Caco-2 (cell line): ENCODE data around the gene KCTD5. TPM values are rescaled to one million over a fixed set of nuclear protein-coding genes. Genes with fewer than 3 reads are reported as not detected.
"Not testable (repeated sequence)": the region's sequence is repeated elsewhere in the genome, so short reads cannot be mapped to it uniquely, and the experiment has no call there.

Experiments
- BruUV-seq: library from RNA; stranded (reverse); fragments of 400-500 nt; replicated peaks from 2 replicates; lab custom pipeline; 2021; lab: Mats Ljungman, UMichigan
- CTCF ChIA-PET: fragments of 300-600 bp; sonication (Branson Sonifier 250); formaldehyde crosslinking; loops from one replicate; lab custom pipeline; 2022; ENCODE audit warnings: antibody characterized with exemption; lab: Charles Lee
- POLR2A ChIA-PET: fragments of 300-600 bp; sonication (Branson Sonifier 250); formaldehyde crosslinking; loops from one replicate; lab custom pipeline; 2022; ENCODE audit warnings: antibody characterized with exemption; lab: Charles Lee
- DNase-seq, 2 experiments: peaks; one replicate each; pipeline versions ENCODE4 v3.0.0 to v3.0.0-alpha.2; 2020 to 2022
- H3K27me3 ChIP-seq: replicated peaks from 2 replicates; pipeline ENCODE4 v1.6.0; 2011; ENCODE audit warnings: low read length; ENCODE audit not compliant: control insufficient read depth, insufficient read depth
- H3K36me3 ChIP-seq: 2 replicates; pipeline ENCODE4 v1.5.1; 2011; ENCODE audit warnings: low read length; ENCODE audit not compliant: control insufficient read depth, insufficient read depth
- H3K4me1 ChIP-seq: fragments of 250-450 bp; sonication (Bioruptor Pico); 2 replicates; pipeline ENCODE4 v1.5.1; 2020; ENCODE audit warnings: mild to moderate bottlenecking
- H3K4me3 ChIP-seq: 2 replicates; pipeline ENCODE4 v1.5.1; 2011; ENCODE audit warnings: low read depth, mild to moderate bottlenecking, control low read depth, low read length
- H3K9me3 ChIP-seq: fragments of 250-450 bp; sonication (Bioruptor Pico); 2 replicates; pipeline ENCODE4 v1.5.1; 2020; ENCODE audit warnings: mild to moderate bottlenecking, moderate library complexity
- H3K27ac Mint-ChIP-seq: one replicate; pipeline ENCODE4 v1.8.0; 2022; ENCODE audit warnings: mixed read lengths; ENCODE audit not compliant: unreplicated experiment
- H3K27me3 Mint-ChIP-seq: one replicate; pipeline ENCODE4 v1.8.0; 2022; ENCODE audit warnings: mixed read lengths; ENCODE audit not compliant: insufficient read depth, unreplicated experiment
- H3K36me3 Mint-ChIP-seq: one replicate; pipeline ENCODE4 v1.8.0; 2022; ENCODE audit warnings: mild to moderate bottlenecking, mixed read lengths; ENCODE audit not compliant: insufficient read depth, unreplicated experiment
- H3K4me1 Mint-ChIP-seq: one replicate; pipeline ENCODE4 v1.8.0; 2022; ENCODE audit warnings: low read depth, mixed read lengths; ENCODE audit not compliant: unreplicated experiment
- H3K4me3 Mint-ChIP-seq: one replicate; pipeline ENCODE4 v1.8.0; 2022; ENCODE audit warnings: mild to moderate bottlenecking, moderate library complexity, mixed read lengths; ENCODE audit not compliant: unreplicated experiment
- H3K9me3 Mint-ChIP-seq: one replicate; pipeline ENCODE4 v1.8.0; 2022; ENCODE audit warnings: mixed read lengths; ENCODE audit not compliant: unreplicated experiment
- CTCF ChIP-seq, 2 experiments: fragments of 200-600 bp in 1 of 2; IDR thresholded peaks; 1 replicate in 1 of 2; 2 replicates in 1 of 2; pipeline versions ENCODE4 v1.5.1 to v1.8.0; 2011 to 2022; ENCODE audit warnings: antibody characterized with exemption in 1 of 2, control low read depth in 1 of 2, inconsistent platforms in 1 of 2, low read depth in 1 of 2, low read length in 1 of 2, mild to moderate bottlenecking in 1 of 2, moderate library complexity in 1 of 2; ENCODE audit not compliant: insufficient read depth in 1 of 2, severe bottlenecking in 1 of 2, unreplicated experiment in 1 of 2
- intact Hi-C: fragments of 100-400 bp; cut with micrococcal nuclease; formaldehyde crosslinking; loops from one replicate; pipeline ENCODE4 v1.10.0; 2022; ENCODE audit not compliant: unreplicated experiment
- total RNA-seq: library from RNA; stranded (reverse); gene quantifications from 2 replicates; pipeline ENCODE4 v1.2.3, GENCODE V29; 2022

KCTD5 gene
- total RNA-seq, 1 experiment from 2014 or later, result 30.4 TPM

GRCh38 chr16:2675021-2675420 lies 7.3 kb upstream of the KCTD5 start:
- H3K4me1 Mint-ChIP-seq, result no peaks in the 10 kb centered on the region

GRCh38 chr16:2675714-2676113 lies 6.6 kb upstream of the KCTD5 start:
- H3K4me3 Mint-ChIP-seq, result no peak overlapping the region
- Histone ChIP-seq H3K36me3 (no peaks in the 10 kb centered on the region), H3K4me1 (no peaks in the 10 kb centered on the region), H3K9me3 (no peaks in the 10 kb centered on the region), H3K27me3 (no peaks in the 10 kb centered on the region), H3K4me3 (no peak overlapping the region)
- H3K9me3 Mint-ChIP-seq, result no peaks in the 10 kb centered on the region
- H3K36me3 Mint-ChIP-seq, result no peaks in the 10 kb centered on the region
- ChIA-PET POLR2A (no interaction called here), CTCF (interaction anchor here (0.6 kb wide), 1 partner anchor 135 kb away, joined by 3 read pairs; no protein-coding TSS in a partner anchor)
- no peak for TF ChIP-seq CTCF (IDR thresholded peaks at IDR 0.05; ENCODE audit: insufficient read depth in 1 of 2, low read depth in 1 of 2, low read length in 1 of 2, severe bottlenecking in 1 of 2, unreplicated experiment in 1 of 2)
- no peaks in the 10 kb centered on the region for H3K27me3 Mint-ChIP-seq
- no peak for DNase-seq
- intact Hi-C loops, result no loop called here
- H3K27ac Mint-ChIP-seq, result no peak overlapping the region
- BruUV-seq, result no TSS peak
- no peaks in the 10 kb centered on the region for H3K4me1 Mint-ChIP-seq

More at GRCh38 chr16:2675021-2675420, 7.3 kb upstream of the KCTD5 start:
- intact Hi-C loops, result no loop called here
- Histone ChIP-seq H3K4me1 (no peaks in the 10 kb centered on the region), H3K27me3 (no peaks in the 10 kb centered on the region), H3K36me3 (no peaks in the 10 kb centered on the region), H3K4me3 (no peak overlapping the region), H3K9me3 (no peaks in the 10 kb centered on the region)
- ChIA-PET POLR2A (no interaction called here), CTCF (no interaction called here)
- no peaks in the 10 kb centered on the region for H3K9me3 Mint-ChIP-seq
- H3K36me3 Mint-ChIP-seq, result no peaks in the 10 kb centered on the region
- no peak for DNase-seq
- H3K4me3 Mint-ChIP-seq, result peak overlapping the region; percentile 24
- no peak for TF ChIP-seq CTCF (IDR thresholded peaks at IDR 0.05; ENCODE audit: insufficient read depth in 1 of 2, low read depth in 1 of 2, low read length in 1 of 2, severe bottlenecking in 1 of 2, unreplicated experiment in 1 of 2)
- H3K27ac Mint-ChIP-seq, result no peak overlapping the region
- H3K27me3 Mint-ChIP-seq, result no peaks in the 10 kb centered on the region
- BruUV-seq, result no TSS peak

- H3K36me3 Mint-ChIP-seq, intact Hi-C loops, H3K36me3 ChIP-seq, H3K4me1 Mint-ChIP-seq, H3K27me3 ChIP-seq, H3K4me3 Mint-ChIP-seq, H3K27ac Mint-ChIP-seq, H3K4me3 ChIP-seq, CTCF ChIA-PET, H3K9me3 ChIP-seq, H3K4me1 ChIP-seq, H3K9me3 Mint-ChIP-seq, H3K27me3 Mint-ChIP-seq, DNase-seq, POLR2A ChIA-PET, BruUV-seq: not testable (repeated sequence)
These were observed 5.4 kb upstream of the KCTD5 start for GRCh38 chr16:2676937-2677336.

GRCh38 chr16:2678206-2678965 lies 3.9 kb upstream of the KCTD5 start:
- H3K36me3 ChIP-seq, H3K27me3 Mint-ChIP-seq, H3K4me3 ChIP-seq, BruUV-seq, POLR2A ChIA-PET, H3K4me1 ChIP-seq, CTCF ChIA-PET, H3K9me3 ChIP-seq, H3K27ac Mint-ChIP-seq, H3K27me3 ChIP-seq, H3K4me3 Mint-ChIP-seq, intact Hi-C loops, DNase-seq, H3K9me3 Mint-ChIP-seq, H3K36me3 Mint-ChIP-seq, H3K4me1 Mint-ChIP-seq: not testable (repeated sequence)

GRCh38 chr16:2679902-2680301 lies 2.4 kb upstream of the KCTD5 start:
- H3K4me1 Mint-ChIP-seq, H3K9me3 ChIP-seq, H3K36me3 Mint-ChIP-seq, H3K9me3 Mint-ChIP-seq, BruUV-seq, H3K4me1 ChIP-seq, H3K4me3 Mint-ChIP-seq, CTCF ChIA-PET, POLR2A ChIA-PET, H3K4me3 ChIP-seq, intact Hi-C loops, DNase-seq, H3K27ac Mint-ChIP-seq, H3K27me3 Mint-ChIP-seq, H3K27me3 ChIP-seq, H3K36me3 ChIP-seq: not testable (repeated sequence)
